NCI-H2196 (cell line): ENCODE data around the gene MINDY4.

ENCODE experiments used
- DNase-seq: peaks from one replicate; lab custom pipeline; 2025; ENCODE audit not compliant: unreplicated experiment; lab: John Stamatoyannopoulos, UW

Gene MINDY4

GRCh38 chr7:30771174-30771879, at the start of gene MINDY4:
Gene MINDY4 (plus strand): TSS chr7:30771417. CDS start chr7:30771494, 77 bp downstream.
- peak; percentile 87 for DNase-seq

- no peak for DNase-seq
These were observed 49.0 kb upstream of the MINDY4 start for GRCh38 chr7:30722187-30722586.

- DNase-seq, result no peak
These were observed 48.5 kb upstream of the MINDY4 start for GRCh38 chr7:30722671-30723070.

GRCh38 chr7:30723776-30724175, 47.4 kb upstream of the MINDY4 start:
- DNase-seq, result no peak

- no peak for DNase-seq
These were observed 44.8 kb upstream of the MINDY4 start for GRCh38 chr7:30726296-30727006.

GRCh38 chr7:30727061-30727945, 43.9 kb upstream of the MINDY4 start:
- DNase-seq, result no peak

GRCh38 chr7:30728591-30729100, 42.6 kb upstream of the MINDY4 start:
- no peak for DNase-seq

- no peak for DNase-seq
These were observed 41.6 kb upstream of the MINDY4 start for GRCh38 chr7:30729642-30730041.

GRCh38 chr7:30730097-30730496, 41.1 kb upstream of the MINDY4 start:
- no peak for DNase-seq

- no peak for DNase-seq
These were observed 40.2 kb upstream of the MINDY4 start for GRCh38 chr7:30730996-30731395.

GRCh38 chr7:30731581-30731980, 39.6 kb upstream of the MINDY4 start:
- no peak for DNase-seq

GRCh38 chr7:30732606-30733005, 38.6 kb upstream of the MINDY4 start:
- no peak for DNase-seq

- DNase-seq, result no peak
These were observed 38.0 kb upstream of the MINDY4 start for GRCh38 chr7:30733216-30733615.

GRCh38 chr7:30733691-30734090, 37.5 kb upstream of the MINDY4 start:
- no peak for DNase-seq

- DNase-seq, result no peak
These were observed 36.7 kb upstream of the MINDY4 start for GRCh38 chr7:30734497-30734896.

GRCh38 chr7:30735631-30736030, 35.6 kb upstream of the MINDY4 start:
- no peak for DNase-seq

GRCh38 chr7:30736291-30736690, 34.9 kb upstream of the MINDY4 start:
- DNase-seq, result no peak

- no peak for DNase-seq
These were observed 32.9 kb upstream of the MINDY4 start for GRCh38 chr7:30738026-30738915.

- DNase-seq, result no peak
These were observed 31.5 kb upstream of the MINDY4 start for GRCh38 chr7:30739691-30740090.

GRCh38 chr7:30740417-30741181, 30.6 kb upstream of the MINDY4 start:
- DNase-seq, result peak; percentile 77
